Retinal pigment epithelial cell (primary cell): ENCODE data around the gene GFRA1.
"Not testable (repeated sequence)": the region's sequence is repeated elsewhere in the genome, so short reads cannot be mapped to it uniquely, and the experiment has no call there.

Experiments
- DNase-seq: peaks from one replicate; pipeline ENCODE4 v3.0.0-alpha.2; 2010; ENCODE audit warnings: low read depth
- H3K4me3 ChIP-seq: 2 replicates; pipeline ENCODE4 v1.5.1; 2011; ENCODE audit warnings: mild to moderate bottlenecking, low read length, control low read depth, moderate library complexity
- CTCF ChIP-seq: conservative IDR thresholded peaks from 2 replicates; pipeline ENCODE4 v1.5.1; 2011; ENCODE audit warnings: low read depth, low read length, control low read depth, inconsistent platforms

GFRA1 gene

GRCh38 chr10:116178086-116178605, 94.9 kb downstream of the GFRA1 start:
- H3K4me3 ChIP-seq = no peak overlapping the region
- no peak for DNase-seq
- TF ChIP-seq CTCF = no peak

GRCh38 chr10:116175231-116175630, 97.8 kb downstream of the GFRA1 start:
- no peak for DNase-seq
- no peak for TF ChIP-seq CTCF
- no peak overlapping the region for H3K4me3 ChIP-seq

DNA sequence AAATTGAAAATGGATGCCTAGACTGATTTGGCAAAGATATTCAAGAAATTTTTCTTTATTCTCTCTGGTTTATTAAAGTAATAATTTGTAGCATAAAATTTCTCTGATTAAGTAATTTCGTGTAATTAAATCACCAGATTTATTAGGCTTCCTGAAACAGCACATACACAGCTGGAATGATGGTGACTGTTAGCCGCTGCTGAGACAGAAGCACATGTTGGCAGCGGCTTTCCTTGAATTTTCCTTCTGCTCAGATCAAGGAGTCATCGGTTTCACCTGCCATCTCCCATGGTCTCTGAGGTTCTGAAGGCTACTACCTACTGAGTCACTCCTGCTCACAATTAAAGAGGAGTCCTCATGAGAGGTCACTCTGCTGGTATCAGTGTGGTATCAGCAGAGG, 101.5 kb downstream of the GFRA1 start:
- no peak for DNase-seq
- TF ChIP-seq CTCF = no peak
- no peak overlapping the region for H3K4me3 ChIP-seq

DNA sequence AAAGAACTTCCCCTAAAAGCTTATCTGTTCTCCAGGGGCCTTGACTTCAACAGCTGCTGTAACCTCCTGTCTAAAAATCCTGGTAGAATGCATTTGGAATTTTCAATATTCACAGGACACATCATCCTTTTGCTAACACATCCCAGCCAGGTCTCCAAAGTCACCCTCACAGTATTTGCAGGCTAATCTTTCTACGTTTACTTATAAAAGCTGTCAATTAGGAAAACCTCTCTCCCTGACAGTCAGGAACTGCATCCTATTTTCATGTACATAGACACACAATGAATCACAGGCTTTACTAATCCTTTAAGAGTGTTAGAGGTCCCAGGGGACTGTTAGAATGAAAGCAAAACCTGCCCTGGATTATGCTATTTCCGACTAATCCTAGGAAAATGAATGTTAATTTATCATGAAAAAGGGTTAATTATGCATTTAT, 102.2 kb downstream of the GFRA1 start:
- H3K4me3 ChIP-seq = peak overlapping the region; percentile 27
- TF ChIP-seq CTCF = no peak
- DNase-seq = peak; percentile 81

DNA sequence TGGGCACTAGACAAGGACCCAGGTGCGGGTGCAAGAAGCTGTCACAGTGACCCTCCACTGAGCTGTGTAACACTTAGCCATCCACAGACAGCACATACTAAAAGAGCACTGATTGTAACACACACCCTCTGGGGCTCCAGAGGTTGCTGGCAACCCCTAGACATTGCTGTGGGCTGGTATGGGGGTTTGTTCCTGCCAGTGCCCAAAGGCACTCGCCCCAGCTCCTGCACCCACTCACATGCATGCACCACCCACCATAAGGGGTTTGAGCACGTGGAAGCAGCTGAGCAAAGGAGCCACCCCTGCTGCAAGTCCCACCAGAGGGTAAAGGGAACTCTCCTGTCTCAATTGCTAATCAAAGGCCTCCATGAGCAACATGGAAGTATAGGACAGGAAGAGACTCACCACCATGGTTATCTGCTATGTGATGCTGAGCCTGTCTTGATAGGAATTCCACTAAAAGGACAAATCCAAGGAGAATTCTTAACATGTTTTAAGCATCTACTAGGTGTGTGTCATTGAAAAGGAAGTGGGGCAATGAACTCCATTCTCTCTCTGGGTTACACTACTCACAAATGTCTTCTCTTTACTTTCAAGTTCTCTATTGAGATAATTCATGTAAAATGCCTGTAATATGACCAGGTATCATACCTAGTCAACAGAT, 103.1 kb downstream of the GFRA1 start:
- no peak for DNase-seq
- no peak overlapping the region for H3K4me3 ChIP-seq
- TF ChIP-seq CTCF = no peak

- no peak for DNase-seq
- no peak for TF ChIP-seq CTCF
- no peak overlapping the region for H3K4me3 ChIP-seq
Observed at GRCh38 chr10:116168745-116169144, 104.3 kb downstream of the GFRA1 start.

- TF ChIP-seq CTCF = no peak
- no peak overlapping the region for H3K4me3 ChIP-seq
- no peak for DNase-seq
Observed at GRCh38 chr10:116168329-116168728, 104.7 kb downstream of the GFRA1 start.

GRCh38 chr10:116165941-116166340, 107.1 kb downstream of the GFRA1 start:
- DNase-seq, H3K4me3 ChIP-seq: not testable (repeated sequence)
